Parathyroid adenoma (tissue), 2 donors: ENCODE results near the gene LAMC3.

Experiments used
- H2AFZ ChIP-seq: fragments of 300-600 bp; sonication (generic); one replicate; pipeline ENCODE4 v1.7.0; 2017; ENCODE audit warnings: antibody characterized with exemption, mild to moderate bottlenecking
- H3K27ac ChIP-seq: fragments of 300-600 bp; sonication (generic); one replicate; pipeline ENCODE4 v1.7.0; 2017
- H3K27me3 ChIP-seq: fragments of 300-600 bp; sonication (generic); one replicate; pipeline ENCODE4 v1.7.0; 2017; ENCODE audit warnings: low read length; ENCODE audit not compliant: control insufficient read depth, insufficient read depth
- H3K36me3 ChIP-seq: fragments of 300-600 bp; sonication (generic); one replicate; pipeline ENCODE4 v1.7.0; 2017; ENCODE audit warnings: low read length; ENCODE audit not compliant: control insufficient read depth, insufficient read depth
- H3K4me1 ChIP-seq: fragments of 300-600 bp; sonication (generic); one replicate; pipeline ENCODE4 v1.7.0; 2017; ENCODE audit warnings: control low read depth
- H3K4me2 ChIP-seq: fragments of 300-600 bp; sonication (generic); one replicate; pipeline ENCODE4 v1.7.0; 2017; ENCODE audit warnings: low read length
- H3K4me3 ChIP-seq: fragments of 300-600 bp; sonication (generic); one replicate; pipeline ENCODE4 v1.7.0; 2017; ENCODE audit warnings: low read depth, low read length
- H3K79me2 ChIP-seq: fragments of 300-600 bp; sonication (generic); one replicate; pipeline ENCODE4 v1.7.0; 2017; ENCODE audit warnings: control low read depth
- H3K9ac ChIP-seq: fragments of 300-600 bp; sonication (generic); one replicate; pipeline ENCODE4 v1.7.0; 2017; ENCODE audit warnings: mild to moderate bottlenecking
- H3K9me3 ChIP-seq: fragments of 300-600 bp; sonication (generic); one replicate; pipeline ENCODE4 v1.7.0; 2017; ENCODE audit warnings: low read length; ENCODE audit not compliant: control insufficient read depth
- TF ChIP-seq, protein P1 (sequence below): fragments of 300-600 bp; sonication (generic); IDR thresholded peaks from one replicate; pipeline ENCODE4 v1.7.0; 2017; ENCODE audit warnings: antibody characterized with exemption, mild to moderate bottlenecking
- donor health status: primary hyperparathyroidism.

Gene LAMC3

DNA sequence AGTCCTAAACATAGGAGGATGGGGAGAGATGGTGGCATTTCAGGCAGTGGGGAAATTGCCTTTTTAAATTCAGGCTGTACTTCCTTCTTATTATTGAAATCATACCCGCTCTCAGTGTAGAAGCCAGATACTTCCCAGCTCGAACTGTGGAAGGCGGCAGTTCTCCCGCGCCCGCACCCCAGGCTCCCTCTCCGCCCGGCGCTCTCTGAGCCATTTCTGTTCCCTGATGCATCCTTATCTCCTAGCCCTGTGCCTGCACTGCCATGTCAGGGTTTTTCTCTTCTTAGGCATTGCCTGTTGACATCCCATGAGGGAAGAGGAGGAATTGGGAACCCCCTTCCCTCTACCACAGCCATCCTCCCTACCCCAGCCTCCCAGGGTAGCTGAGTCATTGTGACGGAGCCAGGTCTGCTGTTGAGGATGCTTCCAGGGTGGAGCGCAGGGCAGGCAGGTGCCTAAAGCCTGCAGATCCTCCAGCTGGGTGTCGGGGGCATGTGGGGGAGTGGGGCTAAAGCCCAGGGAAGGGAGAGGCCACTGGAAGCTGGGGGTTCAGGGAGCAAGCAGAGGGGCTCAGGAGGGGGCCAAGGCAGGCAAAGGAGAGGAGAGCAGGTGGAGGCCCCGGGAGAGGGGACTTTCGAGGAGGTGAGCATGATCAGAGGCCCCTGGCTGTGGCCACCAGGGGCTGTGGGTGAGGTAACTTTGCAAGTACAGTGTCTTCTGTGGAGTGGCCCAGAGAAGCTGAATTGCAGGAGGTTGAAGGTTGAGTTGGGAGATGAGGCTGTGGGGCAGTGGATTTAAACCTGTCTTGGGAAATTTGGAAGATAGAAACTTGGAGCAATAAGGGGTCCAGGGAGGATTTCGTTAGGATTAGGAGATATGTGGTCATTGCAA, 16.2 kb downstream of the LAMC3 start:
- Histone ChIP-seq H3K4me3 (no peak overlapping the region), H3K9ac (no peak overlapping the region), H3K79me2 (no peaks in the 10 kb centered on the region), H3K36me3 (no peaks in the 10 kb centered on the region), H2AFZ (no peak overlapping the region), H3K27ac (no peak overlapping the region), H3K27me3 (no peaks in the 10 kb centered on the region), H3K9me3 (no peaks in the 10 kb centered on the region), H3K4me2 (no peak overlapping the region), H3K4me1 (no peaks in the 10 kb centered on the region)
- TF ChIP-seq, protein P1, sequence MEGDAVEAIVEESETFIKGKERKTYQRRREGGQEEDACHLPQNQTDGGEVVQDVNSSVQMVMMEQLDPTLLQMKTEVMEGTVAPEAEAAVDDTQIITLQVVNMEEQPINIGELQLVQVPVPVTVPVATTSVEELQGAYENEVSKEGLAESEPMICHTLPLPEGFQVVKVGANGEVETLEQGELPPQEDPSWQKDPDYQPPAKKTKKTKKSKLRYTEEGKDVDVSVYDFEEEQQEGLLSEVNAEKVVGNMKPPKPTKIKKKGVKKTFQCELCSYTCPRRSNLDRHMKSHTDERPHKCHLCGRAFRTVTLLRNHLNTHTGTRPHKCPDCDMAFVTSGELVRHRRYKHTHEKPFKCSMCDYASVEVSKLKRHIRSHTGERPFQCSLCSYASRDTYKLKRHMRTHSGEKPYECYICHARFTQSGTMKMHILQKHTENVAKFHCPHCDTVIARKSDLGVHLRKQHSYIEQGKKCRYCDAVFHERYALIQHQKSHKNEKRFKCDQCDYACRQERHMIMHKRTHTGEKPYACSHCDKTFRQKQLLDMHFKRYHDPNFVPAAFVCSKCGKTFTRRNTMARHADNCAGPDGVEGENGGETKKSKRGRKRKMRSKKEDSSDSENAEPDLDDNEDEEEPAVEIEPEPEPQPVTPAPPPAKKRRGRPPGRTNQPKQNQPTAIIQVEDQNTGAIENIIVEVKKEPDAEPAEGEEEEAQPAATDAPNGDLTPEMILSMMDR, result no peak

DNA sequence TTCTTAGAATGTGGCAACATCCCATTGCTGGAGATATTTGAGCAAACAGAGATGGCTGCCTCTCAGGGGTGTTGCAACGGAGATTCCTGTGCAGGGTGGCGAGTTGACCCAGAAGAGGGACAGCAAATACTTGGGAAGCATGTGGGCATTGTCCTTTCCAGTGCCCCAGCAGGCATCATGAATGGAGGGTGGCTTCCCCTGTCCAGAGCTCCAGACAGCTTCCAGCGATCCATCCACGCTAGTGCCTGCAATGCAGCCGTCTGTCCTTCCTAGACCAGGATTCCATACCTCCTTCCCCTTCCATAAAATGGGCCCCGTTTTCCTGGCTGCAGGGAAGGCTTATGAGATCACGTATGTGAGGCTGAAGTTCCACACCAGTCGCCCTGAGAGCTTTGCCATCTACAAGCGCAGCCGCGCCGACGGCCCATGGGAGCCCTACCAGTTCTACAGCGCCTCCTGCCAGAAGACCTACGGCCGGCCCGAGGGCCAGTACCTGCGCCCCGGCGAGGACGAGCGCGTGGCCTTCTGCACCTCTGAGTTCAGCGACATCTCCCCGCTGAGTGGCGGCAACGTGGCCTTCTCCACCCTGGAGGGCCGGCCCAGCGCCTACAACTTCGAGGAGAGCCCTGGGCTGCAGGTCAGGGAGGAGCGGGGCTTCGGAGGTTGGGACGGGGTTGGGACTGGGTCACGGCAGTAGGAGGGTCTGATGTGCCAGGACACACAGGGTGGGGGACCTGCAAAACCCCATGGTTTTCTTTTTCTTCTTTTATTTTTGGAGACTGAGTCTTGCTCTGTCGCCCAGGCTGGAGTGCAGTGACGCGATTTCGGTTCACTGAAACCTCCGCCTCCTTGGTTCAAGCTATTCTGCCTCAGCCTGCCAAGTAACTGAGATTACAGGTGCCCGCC, 17.2 kb downstream of the LAMC3 start:
- Histone ChIP-seq H3K27ac (no peak overlapping the region), H3K9me3 (no peaks in the 10 kb centered on the region), H3K4me3 (no peak overlapping the region), H3K36me3 (no peaks in the 10 kb centered on the region), H3K4me1 (no peaks in the 10 kb centered on the region), H3K9ac (no peak overlapping the region), H2AFZ (no peak overlapping the region), H3K27me3 (no peaks in the 10 kb centered on the region), H3K79me2 (no peaks in the 10 kb centered on the region), H3K4me2 (no peak overlapping the region)
- TF ChIP-seq, protein P1, result no peak

DNA sequence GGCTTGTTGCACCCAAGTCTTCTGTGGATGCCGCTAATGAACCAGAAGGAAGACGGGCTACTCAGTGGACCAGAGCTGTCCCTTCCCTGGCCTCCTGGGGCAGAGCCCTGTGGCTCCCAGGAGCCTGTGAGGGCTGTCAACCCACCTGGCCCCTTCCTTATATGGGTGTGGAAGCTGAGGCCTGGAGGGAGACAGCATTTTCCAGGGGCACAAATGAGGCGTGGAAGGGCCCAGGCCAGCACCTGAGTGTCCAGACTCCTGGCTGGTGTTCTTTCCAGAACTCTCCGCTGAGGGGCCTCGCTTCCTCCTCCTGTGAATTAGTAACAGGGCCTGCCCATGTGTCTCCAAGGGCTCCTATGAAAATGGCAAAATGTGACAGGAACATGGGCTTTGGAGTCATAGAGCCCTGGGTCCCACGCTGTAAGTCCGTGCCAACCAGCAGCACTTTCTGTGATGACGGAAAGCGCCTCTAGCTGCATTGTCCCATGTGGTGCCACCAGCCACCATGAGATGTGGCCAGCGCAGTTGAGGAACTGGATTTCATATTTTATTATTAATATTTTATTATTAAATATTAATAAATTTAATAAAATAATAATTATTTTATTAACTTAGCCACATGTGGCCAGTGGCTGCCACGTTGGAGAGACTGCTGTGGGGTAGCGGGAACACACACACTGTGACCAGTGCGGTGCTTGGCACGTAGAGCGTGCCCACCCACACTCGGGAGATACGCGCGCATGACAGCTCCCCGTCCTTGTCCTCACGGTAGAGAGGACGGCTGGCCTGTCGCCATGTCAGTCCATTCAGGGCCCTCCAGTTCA, 18.3 kb downstream of the LAMC3 start:
- no peak overlapping the region for H2AFZ ChIP-seq
- no peak overlapping the region for H3K9ac ChIP-seq
- no peaks in the 10 kb centered on the region for H3K36me3 ChIP-seq
- TF ChIP-seq, protein P1, result no peak
- H3K27ac ChIP-seq, result no peak overlapping the region
- H3K79me2 ChIP-seq, result no peaks in the 10 kb centered on the region
- H3K27me3 ChIP-seq, result no peaks in the 10 kb centered on the region
- no peaks in the 10 kb centered on the region for H3K4me1 ChIP-seq
- no peak overlapping the region for H3K4me3 ChIP-seq
- H3K9me3 ChIP-seq, result no peaks in the 10 kb centered on the region
- H3K4me2 ChIP-seq, result no peak overlapping the region

DNA sequence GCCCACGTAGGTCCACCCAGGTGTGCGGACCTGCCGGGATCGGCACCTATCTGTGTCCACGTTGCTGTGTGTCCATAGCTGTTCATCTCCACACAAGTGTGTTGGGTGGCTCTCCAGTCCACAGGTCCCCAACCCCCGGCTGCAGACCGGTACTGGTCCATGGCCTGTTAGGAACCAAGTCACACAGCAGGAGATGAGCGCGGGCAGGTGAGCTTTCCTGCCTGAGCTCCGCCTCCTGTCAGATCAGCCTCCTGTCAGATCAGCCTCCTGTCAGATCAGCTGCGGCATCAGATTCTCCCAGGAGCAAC, 18.9 kb downstream of the LAMC3 start:
- no peak overlapping the region for H3K4me3 ChIP-seq
- H3K9me3 ChIP-seq, result no peaks in the 10 kb centered on the region
- TF ChIP-seq, protein P1, result no peak
- no peaks in the 10 kb centered on the region for H3K27me3 ChIP-seq
- no peaks in the 10 kb centered on the region for H3K4me1 ChIP-seq
- H3K36me3 ChIP-seq, result no peaks in the 10 kb centered on the region
- H3K79me2 ChIP-seq, result no peaks in the 10 kb centered on the region
- no peak overlapping the region for H3K9ac ChIP-seq
- H2AFZ ChIP-seq, result no peak overlapping the region
- no peak overlapping the region for H3K4me2 ChIP-seq
- no peak overlapping the region for H3K27ac ChIP-seq
